K562 (cell line): ENCODE measurements around the gene AHI1. TPM values are rescaled to one million over a fixed set of nuclear protein-coding genes. Genes with fewer than 3 reads are reported as not detected.

ENCODE experiments used
- ARNT ChIP-seq, 2 experiments: fragments of 450-650 bp; IDR thresholded peaks; 2 replicates each; pipeline ENCODE4 v1.6.1; 2016; ENCODE audit warnings: mild to moderate bottlenecking in 1 of 2
- BCL6 ChIP-seq: fragments of 250-450 bp; sonication (Bioruptor Pico); IDR thresholded peaks from 2 replicates; pipeline ENCODE4 v1.4.0; 2020
- EZH2 ChIP-seq: IDR thresholded peaks from 2 replicates; pipeline ENCODE4 v1.6.1; 2012; ENCODE audit warnings: low read depth, mild to moderate bottlenecking, inconsistent platforms, low read length, borderline replicate concordance
- FOXJ3 ChIP-seq: sonication (generic); formaldehyde crosslinking; IDR thresholded peaks from 2 replicates; pipeline ENCODE4 v1.4.0; 2020; ENCODE audit warnings: mild to moderate bottlenecking, missing genetic modification reagents
- KDM1A ChIP-seq, 2 experiments: fragments of 450-650 bp; IDR thresholded peaks; 2 replicates each; pipeline ENCODE4 v1.6.1; 2016; ENCODE audit warnings: mild to moderate bottlenecking in 2 of 2
- NFE2 ChIP-seq: IDR thresholded peaks from 2 replicates; pipeline ENCODE4 v1.6.1; 2014; ENCODE audit warnings: antibody characterized with exemption, low read depth
- ZNF354B ChIP-seq: fragments of 250-450 bp; sonication (Bioruptor Pico); IDR thresholded peaks from 2 replicates; pipeline ENCODE4 v1.4.0; 2020
- ZNF445 ChIP-seq: fragments of 250-450 bp; sonication (Bioruptor Pico); IDR thresholded peaks from 2 replicates; pipeline ENCODE4 v1.4.0; 2020; ENCODE audit warnings: low read depth, mild to moderate bottlenecking, moderate library complexity
- polyA plus RNA-seq, 8 experiments: library from polyadenylated mRNA; depleted of rRNA in 4 of 8; stranded (reverse) in 5 of 8; unstranded in 3 of 8; fragments of >200 nt; fragmentation: Nextera tagmentation in 2 of 8; fragmentation: Illumina TruSeq in 1 of 8; extraction: Ambion mirVana in 2 of 8; extraction: Trizol in 1 of 8; gene quantifications; 2 replicates each; pipeline versions ENCODE4 v1.2.1 to v1.2.3, GENCODE V29; 2011 to 2014; ENCODE audit warnings: inconsistent platforms in 1 of 8, missing spikeins in 1 of 8
- total RNA-seq, 7 experiments: library from RNA; depleted of rRNA in 6 of 7; stranded (reverse); fragments of >200 nt in 6 of 7; fragmentation: Illumina TruSeq in 2 of 7; extraction: Trizol in 2 of 7; gene quantifications; 2 replicates each; pipeline versions ENCODE4 v1.2.1 to v1.2.3, GENCODE V29; 2011 to 2021; ENCODE audit warnings: low replicate concordance in 1 of 7
- TF ChIP-seq, protein P1 (sequence below): fragments of 450-650 bp; IDR thresholded peaks from 2 replicates; pipeline ENCODE4 v1.6.1; 2016; ENCODE audit warnings: mild to moderate bottlenecking, moderate library complexity
- TF ChIP-seq, protein P2 (sequence below): fragments of 200-400 bp; formaldehyde crosslinking; IDR thresholded peaks from 2 replicates; pipeline ENCODE4 v1.6.1; 2017; ENCODE audit warnings: mild to moderate bottlenecking, low read depth, low read length, moderate library complexity

The AHI1 gene
- total and polyA plus RNA-seq, 9 of the 15 experiments (the other 6 are each of a cell fraction or from before 2014, with no cell fraction given), result 24.7 to 54.9 (median 32.2) TPM

DNA sequence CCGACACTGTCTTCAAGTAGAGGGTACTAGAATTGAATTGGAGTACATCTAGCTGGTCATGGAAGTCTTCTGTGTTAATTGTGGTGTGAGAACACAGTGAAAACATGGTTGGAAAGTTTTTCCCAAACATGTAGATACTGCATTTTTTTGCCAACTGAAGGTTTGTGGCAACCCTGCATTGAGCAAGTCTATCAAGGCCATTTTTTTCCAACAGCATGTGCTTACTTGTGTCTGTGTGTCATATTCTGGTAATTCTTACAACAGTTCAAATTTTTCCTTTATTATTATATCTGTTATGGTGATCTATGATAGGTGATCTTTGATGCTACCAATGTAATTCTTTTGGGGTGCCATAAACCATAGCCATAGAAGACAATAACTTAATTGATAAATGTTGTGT, 169.4 kb downstream of the AHI1 start (continued):
- TF ChIP-seq, protein P1, sequence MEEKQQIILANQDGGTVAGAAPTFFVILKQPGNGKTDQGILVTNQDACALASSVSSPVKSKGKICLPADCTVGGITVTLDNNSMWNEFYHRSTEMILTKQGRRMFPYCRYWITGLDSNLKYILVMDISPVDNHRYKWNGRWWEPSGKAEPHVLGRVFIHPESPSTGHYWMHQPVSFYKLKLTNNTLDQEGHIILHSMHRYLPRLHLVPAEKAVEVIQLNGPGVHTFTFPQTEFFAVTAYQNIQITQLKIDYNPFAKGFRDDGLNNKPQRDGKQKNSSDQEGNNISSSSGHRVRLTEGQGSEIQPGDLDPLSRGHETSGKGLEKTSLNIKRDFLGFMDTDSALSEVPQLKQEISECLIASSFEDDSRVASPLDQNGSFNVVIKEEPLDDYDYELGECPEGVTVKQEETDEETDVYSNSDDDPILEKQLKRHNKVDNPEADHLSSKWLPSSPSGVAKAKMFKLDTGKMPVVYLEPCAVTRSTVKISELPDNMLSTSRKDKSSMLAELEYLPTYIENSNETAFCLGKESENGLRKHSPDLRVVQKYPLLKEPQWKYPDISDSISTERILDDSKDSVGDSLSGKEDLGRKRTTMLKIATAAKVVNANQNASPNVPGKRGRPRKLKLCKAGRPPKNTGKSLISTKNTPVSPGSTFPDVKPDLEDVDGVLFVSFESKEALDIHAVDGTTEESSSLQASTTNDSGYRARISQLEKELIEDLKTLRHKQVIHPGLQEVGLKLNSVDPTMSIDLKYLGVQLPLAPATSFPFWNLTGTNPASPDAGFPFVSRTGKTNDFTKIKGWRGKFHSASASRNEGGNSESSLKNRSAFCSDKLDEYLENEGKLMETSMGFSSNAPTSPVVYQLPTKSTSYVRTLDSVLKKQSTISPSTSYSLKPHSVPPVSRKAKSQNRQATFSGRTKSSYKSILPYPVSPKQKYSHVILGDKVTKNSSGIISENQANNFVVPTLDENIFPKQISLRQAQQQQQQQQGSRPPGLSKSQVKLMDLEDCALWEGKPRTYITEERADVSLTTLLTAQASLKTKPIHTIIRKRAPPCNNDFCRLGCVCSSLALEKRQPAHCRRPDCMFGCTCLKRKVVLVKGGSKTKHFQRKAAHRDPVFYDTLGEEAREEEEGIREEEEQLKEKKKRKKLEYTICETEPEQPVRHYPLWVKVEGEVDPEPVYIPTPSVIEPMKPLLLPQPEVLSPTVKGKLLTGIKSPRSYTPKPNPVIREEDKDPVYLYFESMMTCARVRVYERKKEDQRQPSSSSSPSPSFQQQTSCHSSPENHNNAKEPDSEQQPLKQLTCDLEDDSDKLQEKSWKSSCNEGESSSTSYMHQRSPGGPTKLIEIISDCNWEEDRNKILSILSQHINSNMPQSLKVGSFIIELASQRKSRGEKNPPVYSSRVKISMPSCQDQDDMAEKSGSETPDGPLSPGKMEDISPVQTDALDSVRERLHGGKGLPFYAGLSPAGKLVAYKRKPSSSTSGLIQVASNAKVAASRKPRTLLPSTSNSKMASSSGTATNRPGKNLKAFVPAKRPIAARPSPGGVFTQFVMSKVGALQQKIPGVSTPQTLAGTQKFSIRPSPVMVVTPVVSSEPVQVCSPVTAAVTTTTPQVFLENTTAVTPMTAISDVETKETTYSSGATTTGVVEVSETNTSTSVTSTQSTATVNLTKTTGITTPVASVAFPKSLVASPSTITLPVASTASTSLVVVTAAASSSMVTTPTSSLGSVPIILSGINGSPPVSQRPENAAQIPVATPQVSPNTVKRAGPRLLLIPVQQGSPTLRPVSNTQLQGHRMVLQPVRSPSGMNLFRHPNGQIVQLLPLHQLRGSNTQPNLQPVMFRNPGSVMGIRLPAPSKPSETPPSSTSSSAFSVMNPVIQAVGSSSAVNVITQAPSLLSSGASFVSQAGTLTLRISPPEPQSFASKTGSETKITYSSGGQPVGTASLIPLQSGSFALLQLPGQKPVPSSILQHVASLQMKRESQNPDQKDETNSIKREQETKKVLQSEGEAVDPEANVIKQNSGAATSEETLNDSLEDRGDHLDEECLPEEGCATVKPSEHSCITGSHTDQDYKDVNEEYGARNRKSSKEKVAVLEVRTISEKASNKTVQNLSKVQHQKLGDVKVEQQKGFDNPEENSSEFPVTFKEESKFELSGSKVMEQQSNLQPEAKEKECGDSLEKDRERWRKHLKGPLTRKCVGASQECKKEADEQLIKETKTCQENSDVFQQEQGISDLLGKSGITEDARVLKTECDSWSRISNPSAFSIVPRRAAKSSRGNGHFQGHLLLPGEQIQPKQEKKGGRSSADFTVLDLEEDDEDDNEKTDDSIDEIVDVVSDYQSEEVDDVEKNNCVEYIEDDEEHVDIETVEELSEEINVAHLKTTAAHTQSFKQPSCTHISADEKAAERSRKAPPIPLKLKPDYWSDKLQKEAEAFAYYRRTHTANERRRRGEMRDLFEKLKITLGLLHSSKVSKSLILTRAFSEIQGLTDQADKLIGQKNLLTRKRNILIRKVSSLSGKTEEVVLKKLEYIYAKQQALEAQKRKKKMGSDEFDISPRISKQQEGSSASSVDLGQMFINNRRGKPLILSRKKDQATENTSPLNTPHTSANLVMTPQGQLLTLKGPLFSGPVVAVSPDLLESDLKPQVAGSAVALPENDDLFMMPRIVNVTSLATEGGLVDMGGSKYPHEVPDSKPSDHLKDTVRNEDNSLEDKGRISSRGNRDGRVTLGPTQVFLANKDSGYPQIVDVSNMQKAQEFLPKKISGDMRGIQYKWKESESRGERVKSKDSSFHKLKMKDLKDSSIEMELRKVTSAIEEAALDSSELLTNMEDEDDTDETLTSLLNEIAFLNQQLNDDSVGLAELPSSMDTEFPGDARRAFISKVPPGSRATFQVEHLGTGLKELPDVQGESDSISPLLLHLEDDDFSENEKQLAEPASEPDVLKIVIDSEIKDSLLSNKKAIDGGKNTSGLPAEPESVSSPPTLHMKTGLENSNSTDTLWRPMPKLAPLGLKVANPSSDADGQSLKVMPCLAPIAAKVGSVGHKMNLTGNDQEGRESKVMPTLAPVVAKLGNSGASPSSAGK, result no peak
- TF ChIP-seq ZNF445 (CRISPR knock-in tag), result no peak
- TF ChIP-seq, protein P2, sequence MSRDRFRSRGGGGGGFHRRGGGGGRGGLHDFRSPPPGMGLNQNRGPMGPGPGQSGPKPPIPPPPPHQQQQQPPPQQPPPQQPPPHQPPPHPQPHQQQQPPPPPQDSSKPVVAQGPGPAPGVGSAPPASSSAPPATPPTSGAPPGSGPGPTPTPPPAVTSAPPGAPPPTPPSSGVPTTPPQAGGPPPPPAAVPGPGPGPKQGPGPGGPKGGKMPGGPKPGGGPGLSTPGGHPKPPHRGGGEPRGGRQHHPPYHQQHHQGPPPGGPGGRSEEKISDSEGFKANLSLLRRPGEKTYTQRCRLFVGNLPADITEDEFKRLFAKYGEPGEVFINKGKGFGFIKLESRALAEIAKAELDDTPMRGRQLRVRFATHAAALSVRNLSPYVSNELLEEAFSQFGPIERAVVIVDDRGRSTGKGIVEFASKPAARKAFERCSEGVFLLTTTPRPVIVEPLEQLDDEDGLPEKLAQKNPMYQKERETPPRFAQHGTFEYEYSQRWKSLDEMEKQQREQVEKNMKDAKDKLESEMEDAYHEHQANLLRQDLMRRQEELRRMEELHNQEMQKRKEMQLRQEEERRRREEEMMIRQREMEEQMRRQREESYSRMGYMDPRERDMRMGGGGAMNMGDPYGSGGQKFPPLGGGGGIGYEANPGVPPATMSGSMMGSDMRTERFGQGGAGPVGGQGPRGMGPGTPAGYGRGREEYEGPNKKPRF, result no peak
- no peak for TF ChIP-seq FOXJ3 (CRISPR knock-in tag)
- no peak for TF ChIP-seq KDM1A (IDR thresholded peaks at IDR 0.05)
- no peak for TF ChIP-seq EZH2
- no peak for TF ChIP-seq ARNT (IDR thresholded peaks at IDR 0.05)
- no peak for TF ChIP-seq BCL6 (CRISPR knock-in tag)
- no peak for TF ChIP-seq NFE2
- TF ChIP-seq ZNF354B (CRISPR knock-in tag), result no peak
